PC-9 (cell line): Measurements from ENCODE around the gene CDC5L. TPM values are rescaled to one million over a fixed set of nuclear protein-coding genes. Genes with fewer than 3 reads are reported as not detected.
A peak's percentile ranks its signal among the peaks of the same experiment; 100 is the strongest.

ENCODE experiments used
- BruUV-seq: library from RNA; stranded (reverse); fragments of 400-500 nt; replicated peaks from 2 replicates; lab custom pipeline; 2021; lab: Mats Ljungman, UMichigan
- CTCF ChIA-PET: fragments of 300-600 bp; sonication (Branson Sonifier 250); formaldehyde crosslinking; loops from one replicate; lab custom pipeline; 2022; ENCODE audit warnings: antibody characterized with exemption; lab: Charles Lee
- POLR2A ChIA-PET: fragments of 300-600 bp; sonication (Branson Sonifier 250); formaldehyde crosslinking; loops from one replicate; lab custom pipeline; 2022; ENCODE audit warnings: antibody characterized with exemption; ENCODE audit not compliant: unreplicated experiment; lab: Charles Lee
- DNase-seq, 2 experiments: peaks; one replicate each; pipeline versions ENCODE4 v3.0.0 to v3.0.0-alpha.2; 2015 to 2022; ENCODE audit warnings: mixed read lengths in 1 of 2
- H2AFZ ChIP-seq: fragments of 200-600 bp; sonication (generic); 2 replicates; pipeline ENCODE4 v1.8.1; 2017; ENCODE audit warnings: antibody characterized with exemption
- H3F3A ChIP-seq: fragments of 200-600 bp; sonication (generic); 2 replicates; pipeline ENCODE4 v1.8.1; 2017; ENCODE audit warnings: antibody characterized with exemption, mild to moderate bottlenecking, low read depth; ENCODE audit not compliant: insufficient read depth
- H3K27ac ChIP-seq: fragments of 200-600 bp; sonication (generic); 2 replicates; pipeline ENCODE4 v1.6.1; 2016; ENCODE audit warnings: mixed run types
- H3K27me3 ChIP-seq: fragments of 200-600 bp; sonication (generic); 2 replicates; pipeline ENCODE4 v1.6.1; 2016; ENCODE audit warnings: low read depth, mixed run types; ENCODE audit not compliant: insufficient read depth
- H3K36me3 ChIP-seq: fragments of 200-600 bp; sonication (generic); 2 replicates; pipeline ENCODE4 v1.6.1; 2016; ENCODE audit warnings: low read depth, mixed run types
- H3K4me1 ChIP-seq: fragments of 200-600 bp; sonication (generic); replicated peaks from 2 replicates; pipeline ENCODE4 v1.6.1; 2016; ENCODE audit warnings: mixed run types; ENCODE audit not compliant: insufficient read depth
- H3K4me2 ChIP-seq: fragments of 200-600 bp; sonication (generic); 2 replicates; pipeline ENCODE4 v1.6.1; 2017; ENCODE audit warnings: mixed run types
- H3K4me3 ChIP-seq: fragments of 200-600 bp; sonication (generic); 2 replicates; pipeline ENCODE4 v1.6.1; 2016; ENCODE audit warnings: mixed run types
- H3K79me2 ChIP-seq: fragments of 200-600 bp; sonication (generic); 2 replicates; pipeline ENCODE4 v1.6.1; 2017; ENCODE audit warnings: low read depth, mixed run types
- H3K9me2 ChIP-seq: fragments of 200-600 bp; sonication (generic); 2 replicates; pipeline ENCODE4 v1.8.1; 2017; ENCODE audit warnings: mild to moderate bottlenecking; ENCODE audit not compliant: insufficient read depth
- H3K9me3 ChIP-seq: fragments of 200-600 bp; sonication (generic); 2 replicates; pipeline ENCODE4 v1.8.1; 2016; ENCODE audit warnings: low read depth; ENCODE audit not compliant: insufficient read depth
- H4K20me1 ChIP-seq: fragments of 200-600 bp; sonication (generic); 2 replicates; pipeline ENCODE4 v1.8.1; 2017; ENCODE audit not compliant: insufficient read depth
- EZH2 ChIP-seq: fragments of 200-600 bp; sonication (generic); IDR thresholded peaks from 2 replicates; pipeline ENCODE4 v1.8.0; 2017; ENCODE audit warnings: antibody characterized with exemption, low read depth
- intact Hi-C: fragments of 100-400 bp; cut with micrococcal nuclease; formaldehyde crosslinking; loops from one replicate; pipeline ENCODE4 v1.10.0; 2022; ENCODE audit not compliant: unreplicated experiment
- total RNA-seq: library from RNA; stranded (reverse); gene quantifications from 2 replicates; pipeline ENCODE4 v1.2.3, GENCODE V29; 2021
- TF ChIP-seq, protein P1 (sequence below): fragments of 200-600 bp; sonication (generic); conservative IDR thresholded peaks from 2 replicates; pipeline ENCODE4 v1.6.1; 2017; ENCODE audit warnings: mixed run types, antibody characterized with exemption, mild to moderate bottlenecking, moderate library complexity

CDC5L gene
- total RNA-seq, 1 experiment from 2014 or later = 24.0 TPM

GRCh38 chr6:44487002-44487401 lies 99.5 kb downstream of the CDC5L start:
- Histone ChIP-seq H2AFZ (no peak overlapping the region), H3K9me2 (no peaks in the 10 kb centered on the region), H3K4me2 (no peak overlapping the region), H3K27me3 (no peaks in the 10 kb centered on the region), H3K27ac (no peak overlapping the region), H3K79me2 (no peaks in the 10 kb centered on the region), H4K20me1 (no peaks in the 10 kb centered on the region), H3K9me3 (no peaks in the 10 kb centered on the region), H3K4me1 (peaks cover 17% of the 10 kb centered on the region), H3K4me3 (no peak overlapping the region), H3K36me3 (no peaks in the 10 kb centered on the region), H3F3A (peaks cover 13% of the 10 kb centered on the region; the same call in 1 of the 2 replicates)
- no peak for TF ChIP-seq EZH2
- TF ChIP-seq, protein P1, sequence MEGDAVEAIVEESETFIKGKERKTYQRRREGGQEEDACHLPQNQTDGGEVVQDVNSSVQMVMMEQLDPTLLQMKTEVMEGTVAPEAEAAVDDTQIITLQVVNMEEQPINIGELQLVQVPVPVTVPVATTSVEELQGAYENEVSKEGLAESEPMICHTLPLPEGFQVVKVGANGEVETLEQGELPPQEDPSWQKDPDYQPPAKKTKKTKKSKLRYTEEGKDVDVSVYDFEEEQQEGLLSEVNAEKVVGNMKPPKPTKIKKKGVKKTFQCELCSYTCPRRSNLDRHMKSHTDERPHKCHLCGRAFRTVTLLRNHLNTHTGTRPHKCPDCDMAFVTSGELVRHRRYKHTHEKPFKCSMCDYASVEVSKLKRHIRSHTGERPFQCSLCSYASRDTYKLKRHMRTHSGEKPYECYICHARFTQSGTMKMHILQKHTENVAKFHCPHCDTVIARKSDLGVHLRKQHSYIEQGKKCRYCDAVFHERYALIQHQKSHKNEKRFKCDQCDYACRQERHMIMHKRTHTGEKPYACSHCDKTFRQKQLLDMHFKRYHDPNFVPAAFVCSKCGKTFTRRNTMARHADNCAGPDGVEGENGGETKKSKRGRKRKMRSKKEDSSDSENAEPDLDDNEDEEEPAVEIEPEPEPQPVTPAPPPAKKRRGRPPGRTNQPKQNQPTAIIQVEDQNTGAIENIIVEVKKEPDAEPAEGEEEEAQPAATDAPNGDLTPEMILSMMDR = no peak
- ChIA-PET POLR2A (no interaction called here), CTCF (no interaction called here)
- intact Hi-C loops = no loop called here
- no TSS peak for BruUV-seq
- no peak for DNase-seq

DNA sequence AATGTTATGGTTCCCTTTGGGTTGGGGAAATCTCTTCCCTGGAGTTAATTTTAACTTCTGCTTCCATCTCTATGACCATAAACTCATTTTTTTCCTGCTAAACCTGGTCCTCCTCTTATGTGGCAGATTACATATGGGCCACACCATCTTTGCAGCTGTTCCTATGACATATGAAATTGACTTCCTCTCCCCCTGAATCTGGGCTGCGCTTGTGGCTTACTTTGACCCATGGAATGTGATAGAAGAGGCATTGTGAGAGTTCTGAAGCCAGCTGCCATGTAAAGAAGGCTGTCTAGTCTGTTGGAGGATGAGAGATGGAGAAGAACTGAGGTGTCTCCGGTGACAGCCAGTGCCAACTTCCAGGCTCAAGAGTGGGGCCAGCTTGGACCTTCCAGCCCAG lies 100.1 kb downstream of the CDC5L start:
- Histone ChIP-seq H3F3A (peaks cover 13% of the 10 kb centered on the region; the same call in 1 of the 2 replicates), H3K27me3 (no peaks in the 10 kb centered on the region), H3K27ac (no peak overlapping the region), H4K20me1 (no peaks in the 10 kb centered on the region), H3K4me1 (peaks cover 17% of the 10 kb centered on the region), H2AFZ (no peak overlapping the region), H3K79me2 (no peaks in the 10 kb centered on the region), H3K9me3 (no peaks in the 10 kb centered on the region), H3K4me2 (no peak overlapping the region), H3K9me2 (no peaks in the 10 kb centered on the region), H3K36me3 (no peaks in the 10 kb centered on the region), H3K4me3 (no peak overlapping the region)
- BruUV-seq = no TSS peak
- no peak for DNase-seq
- ChIA-PET CTCF (no interaction called here), POLR2A (no interaction called here)
- no peak for TF ChIP-seq EZH2
- TF ChIP-seq, protein P1 = no peak
- intact Hi-C loops = no loop called here

DNA sequence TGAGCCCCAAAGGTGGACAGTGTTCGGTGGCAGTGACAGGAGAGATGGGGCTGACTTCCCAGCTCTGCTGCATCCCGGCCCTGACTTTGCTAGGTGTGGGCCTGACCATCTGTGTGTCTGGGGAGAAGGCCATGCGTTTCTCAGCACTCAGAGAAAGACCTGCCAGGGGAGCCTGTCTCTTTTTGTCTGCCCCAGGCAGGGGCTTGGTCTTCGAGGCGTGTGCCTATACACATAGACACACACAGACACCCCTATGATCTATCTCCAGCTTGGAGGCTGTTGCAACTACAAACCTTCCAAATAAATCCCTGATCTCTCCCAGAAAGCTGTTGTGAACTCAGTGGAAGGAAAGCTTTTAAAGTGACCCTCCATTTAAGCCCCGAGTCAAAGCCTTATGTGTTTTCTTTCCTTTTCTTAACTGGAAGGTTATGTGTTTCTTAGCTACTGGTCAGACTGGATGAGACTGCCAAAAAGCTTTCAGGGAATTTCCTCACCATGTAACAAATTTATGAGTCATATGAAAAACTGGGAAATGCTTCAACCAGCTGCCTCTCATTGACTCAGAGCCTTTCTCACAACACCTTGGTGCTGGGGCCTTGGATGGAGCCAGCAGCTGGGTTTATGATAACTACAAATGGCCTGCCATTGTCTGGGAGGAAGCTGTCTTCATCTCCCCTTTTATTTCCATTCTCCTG lies 102.6 kb downstream of the CDC5L start:
- ChIA-PET POLR2A (interaction anchor here (0.5 to 0.7 kb wide), 4 partner anchors 12 to 1433 kb away, joined by 3 to 5 read pairs (median 5); no protein-coding TSS in a partner anchor), CTCF (interaction anchor here (0.5 to 1.7 kb wide), 3 partner anchors 14 to 612 kb away, joined by 3 to 10 read pairs (median 4); no protein-coding TSS in a partner anchor)
- H3K27ac ChIP-seq = peak overlapping the region; percentile 85
- peaks cover 18% of the 10 kb centered on the region; the same call in 1 of the 2 replicates for H3F3A ChIP-seq
- no peaks in the 10 kb centered on the region for H3K27me3 ChIP-seq
- H3K79me2 ChIP-seq = no peaks in the 10 kb centered on the region
- H2AFZ ChIP-seq = peak overlapping the region; percentile 76
- H4K20me1 ChIP-seq = no peaks in the 10 kb centered on the region
- peak overlapping the region; percentile 38; the same call in 1 of the 2 replicates for H3K4me3 ChIP-seq
- peak; percentile 47 to 86 for DNase-seq
- H3K9me2 ChIP-seq = no peaks in the 10 kb centered on the region
- intact Hi-C loops = no loop called here
- TF ChIP-seq, protein P1 = no peak
- TF ChIP-seq EZH2 = no peak
- H3K4me1 ChIP-seq = peaks cover 38% of the 10 kb centered on the region
- H3K4me2 ChIP-seq = peak overlapping the region; percentile 79
- no peaks in the 10 kb centered on the region for H3K36me3 ChIP-seq
- H3K9me3 ChIP-seq = no peaks in the 10 kb centered on the region
- BruUV-seq = TSS peak; percentile 79
